NB4 (cell line): ENCODE measurements around the gene SLC25A38.

Experiments
- DNase-seq: peaks from one replicate; pipeline ENCODE4 v3.0.0; 2010; ENCODE audit warnings: low read depth
- H3K4me3 ChIP-seq: one replicate; pipeline ENCODE4 v1.5.1; 2011; ENCODE audit warnings: mild to moderate bottlenecking, low read depth, low read length, moderate library complexity
- CTCF ChIP-seq: IDR thresholded peaks from one replicate; pipeline ENCODE4 v1.5.1; 2012; ENCODE audit warnings: low read depth, low read length
- MAX ChIP-seq: IDR thresholded peaks from 2 replicates; pipeline ENCODE4 v1.6.1; 2011; ENCODE audit warnings: low read depth, low read length
- MYC ChIP-seq: IDR thresholded peaks from 2 replicates; pipeline ENCODE4 v1.6.1; 2011; ENCODE audit warnings: low read depth, low read length
- POLR2A ChIP-seq: IDR thresholded peaks from 2 replicates; pipeline ENCODE4 v1.6.1; 2011; ENCODE audit warnings: mild to moderate bottlenecking; ENCODE audit not compliant: insufficient read length; ENCODE audit errors: extremely low read depth

The SLC25A38 gene

GRCh38 chr3:39383045-39383880 lies at the start of gene SLC25A38:
Gene SLC25A38 (plus strand): TSS chr3:39383370. CDS start chr3:39383725, 355 bp downstream.
- DNase-seq, result peak; percentile 94
- peak within 1 kb of the TSS; percentile 80 for H3K4me3 ChIP-seq
- TF ChIP-seq POLR2A, result peak; percentile 73
- no peak; the same call in 1 of the 2 replicates for TF ChIP-seq MYC
- TF ChIP-seq MAX, result peak; percentile 91
- peak; percentile 48 for TF ChIP-seq CTCF

- H3K4me3 ChIP-seq, result no peak overlapping the region
- TF ChIP-seq CTCF (no peak), MYC (no peak), MAX (no peak), POLR2A (no peak)
- no peak for DNase-seq
Measured at GRCh38 chr3:39333607-39334006, 49.6 kb upstream of the SLC25A38 start.

- TF ChIP-seq POLR2A (no peak), CTCF (no peak), MAX (no peak), MYC (no peak)
- no peak overlapping the region for H3K4me3 ChIP-seq
- no peak for DNase-seq
Measured at GRCh38 chr3:39334205-39334604, 49.0 kb upstream of the SLC25A38 start.

GRCh38 chr3:39338201-39338600 lies 45.0 kb upstream of the SLC25A38 start:
- H3K4me3 ChIP-seq, result no peak overlapping the region
- TF ChIP-seq CTCF (no peak), MYC (no peak), MAX (no peak), POLR2A (no peak)
- DNase-seq, result no peak

- no peak for DNase-seq
- no peak overlapping the region for H3K4me3 ChIP-seq
- TF ChIP-seq CTCF, result no peak
Measured at GRCh38 chr3:39339086-39339485, 44.1 kb upstream of the SLC25A38 start.
